HUES64 (cell line): Measurements from ENCODE around the gene ALOX5AP.

ENCODE experiments used
- H3K27ac ChIP-seq: 2 replicates; pipeline ENCODE4 v1.7.0; 2013; ENCODE audit warnings: low read depth, low read length, inconsistent platforms
- H3K27me3 ChIP-seq: 2 replicates; pipeline ENCODE4 v1.6.1; 2013; ENCODE audit warnings: mild to moderate bottlenecking, low read length; ENCODE audit not compliant: insufficient read depth
- H3K36me3 ChIP-seq: 2 replicates; pipeline ENCODE4 v1.6.1; 2013; ENCODE audit warnings: mild to moderate bottlenecking, low read length; ENCODE audit not compliant: insufficient read depth
- H3K4me1 ChIP-seq: 2 replicates; pipeline ENCODE4 v1.6.1; 2013; ENCODE audit warnings: mild to moderate bottlenecking, low read length, moderate library complexity; ENCODE audit not compliant: insufficient read depth
- H3K4me3 ChIP-seq: 2 replicates; pipeline ENCODE4 v1.5.1; 2013; ENCODE audit warnings: mild to moderate bottlenecking, low read length, moderate library complexity
- H3K9ac ChIP-seq: 2 replicates; pipeline ENCODE4 v1.6.1; 2013; ENCODE audit warnings: mild to moderate bottlenecking, low read depth, low read length
- H3K9me3 ChIP-seq: 2 replicates; pipeline ENCODE4 v1.6.1; 2013; ENCODE audit warnings: low read depth, low read length; ENCODE audit not compliant: insufficient read depth
- WGBS: fragments of 150-250, 120-280 bp; methylation state at CpG from one replicate; pipeline ENCODE4 v1.1.7; 2013; ENCODE audit warnings: missing lambda C conversion rate; 5-methylcytosine and 5-hydroxymethylcytosine counted together

The ALOX5AP gene

DNA sequence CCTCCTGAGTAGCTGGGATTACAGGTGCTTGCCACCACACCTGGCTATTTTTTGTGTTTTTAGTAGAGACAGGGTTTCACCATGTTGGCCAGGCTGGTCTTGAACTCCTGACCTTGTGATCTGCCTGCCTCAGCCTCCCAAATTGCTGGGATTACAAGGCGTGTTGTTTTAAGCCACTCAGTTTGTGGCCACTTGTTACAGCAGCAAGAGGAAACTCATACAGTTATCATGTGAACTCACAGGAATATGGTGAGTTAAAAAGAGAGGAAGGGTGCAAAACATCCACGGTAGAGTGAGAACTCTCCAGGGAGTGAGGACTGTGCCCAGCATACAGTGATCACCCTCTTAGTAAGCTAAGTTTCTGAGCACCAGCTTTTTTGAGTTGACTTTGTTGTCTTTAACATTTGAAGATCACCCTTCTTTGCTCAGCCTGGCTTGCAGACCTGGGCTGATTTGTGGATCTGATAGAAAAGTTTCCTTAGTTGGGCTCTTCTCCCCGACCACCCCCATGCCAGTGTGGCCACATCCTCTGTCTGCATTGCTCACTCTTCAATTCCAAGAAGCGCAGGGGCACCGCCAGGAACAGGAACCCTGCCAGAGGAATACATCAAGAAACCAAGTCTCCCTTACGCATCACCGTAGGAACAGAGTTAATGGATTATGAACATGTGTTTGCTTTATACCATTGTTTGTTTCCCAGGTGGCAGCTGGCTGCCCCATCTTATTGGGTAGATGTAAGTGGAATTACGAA lies 16.0 kb downstream of the ALOX5AP start:
- 94% methylated on average over 8 of the region's 8 CpGs for WGBS
- H3K36me3 ChIP-seq: no peaks in the 10 kb centered on the region

DNA sequence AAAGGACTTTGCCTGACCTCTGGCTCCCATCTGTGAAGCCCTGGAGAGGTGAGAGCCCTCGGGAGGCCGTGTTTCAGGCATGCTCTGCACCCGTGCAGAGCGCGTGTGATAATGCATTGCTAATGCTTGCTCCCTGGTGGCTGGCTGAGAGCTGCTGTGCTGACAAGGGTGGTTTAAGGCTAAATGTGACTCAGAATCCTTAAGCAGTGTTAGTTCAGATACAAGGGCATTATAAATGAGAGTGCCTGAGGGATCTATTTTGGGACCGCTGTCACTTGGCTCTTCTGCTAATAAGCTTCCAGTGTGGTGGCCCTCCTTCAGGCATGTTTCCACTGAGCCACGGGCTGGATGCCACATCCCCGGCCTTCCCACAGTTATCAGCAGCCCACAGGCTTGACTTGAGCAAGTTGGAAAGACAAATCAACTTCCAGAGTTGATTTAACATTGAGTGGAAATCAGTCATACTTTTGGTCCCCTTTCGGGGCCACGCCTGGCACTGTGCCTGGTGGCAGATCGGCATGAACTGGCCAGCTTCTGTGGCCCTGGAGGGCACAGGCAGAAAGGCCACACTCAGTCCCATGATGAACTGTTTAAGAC lies 17.0 kb downstream of the ALOX5AP start:
- Histone ChIP-seq H3K9me3 (no peaks in the 10 kb centered on the region), H3K4me1 (no peaks in the 10 kb centered on the region; the same call in 1 of the 2 replicates), H3K9ac (no peak overlapping the region), H3K36me3 (no peaks in the 10 kb centered on the region), H3K27ac (no peak overlapping the region), H3K27me3 (no peaks in the 10 kb centered on the region), H3K4me3 (no peak overlapping the region)
- 88% methylated on average over 11 of the region's 11 CpGs for whole genome bisulfite sequencing

More for the DNA sequence above, 16.0 kb downstream of the ALOX5AP start:
- Histone ChIP-seq H3K9me3 (no peaks in the 10 kb centered on the region), H3K4me3 (no peak overlapping the region), H3K27me3 (no peaks in the 10 kb centered on the region), H3K4me1 (no peaks in the 10 kb centered on the region; the same call in 1 of the 2 replicates), H3K27ac (no peak overlapping the region), H3K9ac (no peak overlapping the region)

DNA sequence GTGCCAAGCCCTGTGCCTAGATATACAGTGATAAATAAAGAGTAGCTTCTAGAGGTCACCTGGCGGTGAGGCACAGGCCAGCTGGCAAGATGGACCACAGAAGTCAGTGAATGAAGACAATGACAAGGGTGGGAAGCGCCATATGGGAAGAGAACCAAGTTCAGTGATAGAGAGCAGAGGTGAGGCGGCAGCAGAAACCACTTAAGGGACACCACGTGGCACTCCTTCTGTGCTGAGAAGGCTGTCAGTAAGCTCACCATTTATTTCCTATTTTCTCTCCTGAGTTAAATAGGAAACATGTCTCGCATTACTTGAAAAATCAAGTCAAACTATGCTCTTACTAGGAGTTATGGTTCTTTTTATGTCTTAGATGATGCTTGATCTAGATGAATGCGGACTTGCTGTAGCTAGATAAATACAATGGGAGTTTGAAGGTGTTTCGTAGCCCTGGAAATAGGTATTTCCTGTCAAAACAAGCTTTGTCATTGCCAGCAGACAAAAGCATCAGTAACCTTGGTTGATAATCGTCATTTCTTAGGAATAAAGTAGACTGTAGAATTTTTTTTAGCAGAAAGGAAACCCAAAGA lies 17.8 kb downstream of the ALOX5AP start:
- H3K27ac ChIP-seq: no peak overlapping the region
- 95% methylated on average over 8 of the region's 8 CpGs for WGBS

DNA sequence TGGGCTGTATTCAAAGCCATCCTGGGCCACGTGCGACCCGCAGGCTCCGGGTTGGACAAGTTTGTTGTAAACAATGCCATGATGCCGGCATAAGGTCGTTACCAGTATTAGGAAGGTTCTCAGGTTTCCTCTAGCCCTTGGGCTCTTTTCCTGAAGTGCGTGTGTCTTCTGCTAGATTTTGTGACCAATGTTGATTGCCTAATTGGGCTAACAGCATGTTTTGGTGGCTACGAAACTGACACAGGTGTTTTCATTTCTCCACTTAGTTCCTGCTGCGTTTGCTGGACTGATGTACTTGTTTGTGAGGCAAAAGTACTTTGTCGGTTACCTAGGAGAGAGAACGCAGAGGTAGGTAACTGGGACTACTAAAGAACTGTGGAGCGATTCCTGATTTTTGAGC lies 20.3 kb downstream of the ALOX5AP start:
- Histone ChIP-seq H3K9me3 (no peaks in the 10 kb centered on the region), H3K27me3 (no peaks in the 10 kb centered on the region), H3K9ac (no peak overlapping the region), H3K4me1 (no peaks in the 10 kb centered on the region; the same call in 1 of the 2 replicates), H3K36me3 (no peaks in the 10 kb centered on the region), H3K27ac (no peak overlapping the region), H3K4me3 (no peak overlapping the region)
- 90% methylated on average over 12 of the region's 12 CpGs for WGBS

More for the DNA sequence above, 17.8 kb downstream of the ALOX5AP start:
- no peaks in the 10 kb centered on the region for H3K36me3 ChIP-seq
- H3K27me3 ChIP-seq: no peaks in the 10 kb centered on the region
- H3K9ac ChIP-seq: no peak overlapping the region
- no peaks in the 10 kb centered on the region for H3K9me3 ChIP-seq
- no peaks in the 10 kb centered on the region; the same call in 1 of the 2 replicates for H3K4me1 ChIP-seq
- no peak overlapping the region for H3K4me3 ChIP-seq

DNA sequence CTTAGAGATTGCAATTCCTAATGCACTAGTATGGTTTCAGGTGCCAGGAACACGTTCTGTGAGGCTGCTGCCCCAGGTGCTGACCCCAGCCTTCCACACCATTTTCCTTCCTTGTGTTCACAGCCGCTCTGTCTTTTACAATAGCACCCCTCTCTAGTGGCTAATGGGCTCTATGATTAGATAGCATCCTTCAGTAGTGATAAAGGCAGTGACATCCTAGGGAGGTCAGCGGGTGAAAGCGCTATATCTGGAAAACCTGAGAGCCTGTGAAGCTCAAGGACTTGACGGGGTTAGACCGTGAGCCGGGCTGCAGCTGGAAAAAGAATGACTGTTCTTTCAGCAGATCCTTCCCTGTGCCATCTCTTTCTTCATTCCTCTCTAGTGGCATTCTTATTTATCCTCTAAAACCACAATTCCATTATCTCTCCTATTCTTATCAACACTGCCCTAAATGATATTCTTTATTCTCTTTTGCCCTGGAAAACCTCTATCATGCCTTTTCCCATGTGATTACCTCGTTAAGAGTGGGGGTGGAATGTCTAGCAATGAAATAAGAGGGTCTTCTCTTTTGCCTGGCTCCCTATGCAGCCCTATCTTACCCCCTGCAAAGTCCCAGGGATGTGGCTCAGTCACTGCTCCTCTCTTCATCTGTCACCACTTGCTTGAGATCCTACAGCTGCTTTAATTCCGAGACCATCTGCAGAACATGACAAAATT lies 21.8 kb downstream of the ALOX5AP start:
- no peak overlapping the region for H3K9ac ChIP-seq
- H3K4me3 ChIP-seq: no peak overlapping the region
- 77% methylated on average over 8 of the region's 9 CpGs for WGBS
- H3K27me3 ChIP-seq: no peaks in the 10 kb centered on the region
- H3K36me3 ChIP-seq: no peaks in the 10 kb centered on the region
- H3K4me1 ChIP-seq: no peaks in the 10 kb centered on the region; the same call in 1 of the 2 replicates
- no peak overlapping the region for H3K27ac ChIP-seq
- H3K9me3 ChIP-seq: no peaks in the 10 kb centered on the region

DNA sequence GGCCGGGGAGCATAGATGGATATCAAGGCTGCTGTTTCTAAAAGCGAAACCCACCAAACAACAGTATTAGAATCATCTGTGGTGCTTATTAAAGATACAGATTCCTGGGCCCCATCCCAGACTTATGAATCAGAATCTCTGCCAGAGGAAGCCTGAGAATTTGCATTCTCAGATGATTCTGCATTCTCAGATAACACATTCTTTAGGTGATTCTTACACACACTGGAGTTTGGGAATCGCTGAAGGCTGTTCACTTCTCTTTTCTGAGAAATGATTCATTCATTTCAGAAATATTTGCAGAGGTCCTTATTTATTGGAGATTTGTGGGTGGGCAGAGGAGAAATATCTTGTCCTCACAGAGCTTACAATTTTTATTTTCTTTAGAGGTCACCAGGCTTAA lies 24.4 kb downstream of the ALOX5AP start:
- no peak overlapping the region for H3K9ac ChIP-seq
- H3K4me3 ChIP-seq: no peak overlapping the region
- no peaks in the 10 kb centered on the region for H3K36me3 ChIP-seq
- H3K27me3 ChIP-seq: no peaks in the 10 kb centered on the region
- H3K27ac ChIP-seq: no peak overlapping the region
- no peaks in the 10 kb centered on the region for H3K9me3 ChIP-seq
- no peaks in the 10 kb centered on the region; the same call in 1 of the 2 replicates for H3K4me1 ChIP-seq
- WGBS: 92% methylated on average over 3 of the region's 3 CpGs

DNA sequence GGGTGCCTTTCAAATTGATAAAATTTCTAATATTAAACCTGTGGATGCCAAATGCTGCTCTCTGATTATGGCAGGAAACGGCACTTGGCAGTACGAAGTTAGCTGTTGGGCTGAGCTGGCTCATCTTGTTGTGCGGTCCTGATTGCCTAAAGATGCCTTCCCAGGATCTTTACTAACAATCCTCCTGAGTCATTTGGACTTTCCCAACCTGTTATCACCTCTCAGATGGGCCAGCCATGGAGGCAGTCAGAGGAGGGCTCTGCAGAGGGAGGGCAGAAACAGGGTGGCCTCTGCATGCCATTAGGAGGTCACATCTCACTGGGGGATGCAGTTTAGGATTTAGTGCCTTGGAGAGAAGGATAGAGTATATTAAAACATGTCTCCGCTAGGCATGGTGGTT lies 27.3 kb downstream of the ALOX5AP start:
- Histone ChIP-seq H3K27ac (no peak overlapping the region), H3K4me1 (no peaks in the 10 kb centered on the region), H3K4me3 (no peak overlapping the region), H3K27me3 (no peaks in the 10 kb centered on the region), H3K9me3 (no peaks in the 10 kb centered on the region), H3K36me3 (no peaks in the 10 kb centered on the region), H3K9ac (no peak overlapping the region)
- 91% methylated on average over 4 of the region's 4 CpGs for WGBS

DNA sequence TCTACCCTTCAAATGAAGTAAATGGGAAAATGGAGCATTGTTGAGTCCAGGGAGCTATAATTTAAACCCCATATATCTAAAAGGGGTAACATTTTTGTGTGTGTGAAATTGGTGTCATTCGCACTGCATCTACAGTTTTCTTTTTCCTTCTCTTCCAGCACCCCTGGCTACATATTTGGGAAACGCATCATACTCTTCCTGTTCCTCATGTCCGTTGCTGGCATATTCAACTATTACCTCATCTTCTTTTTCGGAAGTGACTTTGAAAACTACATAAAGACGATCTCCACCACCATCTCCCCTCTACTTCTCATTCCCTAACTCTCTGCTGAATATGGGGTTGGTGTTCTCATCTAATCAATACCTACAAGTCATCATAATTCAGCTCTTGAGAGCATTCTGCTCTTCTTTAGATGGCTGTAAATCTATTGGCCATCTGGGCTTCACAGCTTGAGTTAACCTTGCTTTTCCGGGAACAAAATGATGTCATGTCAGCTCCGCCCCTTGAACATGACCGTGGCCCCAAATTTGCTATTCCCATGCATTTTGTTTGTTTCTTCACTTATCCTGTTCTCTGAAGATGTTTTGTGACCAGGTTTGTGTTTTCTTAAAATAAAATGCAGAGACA lies 28.6 kb downstream of the ALOX5AP start:
- no peak overlapping the region for H3K4me3 ChIP-seq
- WGBS: 90% methylated on average over 8 of the region's 8 CpGs

DNA sequence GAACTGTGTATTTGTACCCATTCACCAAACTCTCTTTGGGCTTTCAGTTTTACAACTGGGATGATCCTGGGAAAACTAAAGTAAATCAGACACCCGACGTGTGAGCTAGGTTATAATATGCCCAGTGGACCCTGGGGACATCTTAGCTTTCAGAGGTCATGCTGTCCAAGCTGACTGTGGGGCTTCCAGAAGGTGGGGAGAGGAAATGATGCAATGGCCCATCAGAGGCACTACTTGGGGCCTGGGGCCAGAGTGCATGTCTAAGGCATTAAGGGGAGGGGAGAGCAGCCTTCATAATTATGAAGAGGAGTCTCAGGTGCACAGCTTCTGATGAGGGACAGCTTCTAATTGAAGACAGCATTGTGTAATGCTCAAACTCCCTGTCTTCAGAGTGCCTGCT lies 30.9 kb downstream of the ALOX5AP start:
- H3K27me3 ChIP-seq: no peaks in the 10 kb centered on the region
- no peaks in the 10 kb centered on the region for H3K36me3 ChIP-seq
- no peak overlapping the region for H3K9ac ChIP-seq
- 97% methylated on average over 2 of the region's 2 CpGs for WGBS
- no peak overlapping the region for H3K4me3 ChIP-seq
- no peaks in the 10 kb centered on the region for H3K9me3 ChIP-seq
- H3K27ac ChIP-seq: no peak overlapping the region
- H3K4me1 ChIP-seq: no peaks in the 10 kb centered on the region

More for the DNA sequence above, 28.6 kb downstream of the ALOX5AP start:
- Histone ChIP-seq H3K27me3 (no peaks in the 10 kb centered on the region), H3K9ac (no peak overlapping the region), H3K4me1 (no peaks in the 10 kb centered on the region), H3K27ac (no peak overlapping the region), H3K9me3 (no peaks in the 10 kb centered on the region), H3K36me3 (no peaks in the 10 kb centered on the region)

DNA sequence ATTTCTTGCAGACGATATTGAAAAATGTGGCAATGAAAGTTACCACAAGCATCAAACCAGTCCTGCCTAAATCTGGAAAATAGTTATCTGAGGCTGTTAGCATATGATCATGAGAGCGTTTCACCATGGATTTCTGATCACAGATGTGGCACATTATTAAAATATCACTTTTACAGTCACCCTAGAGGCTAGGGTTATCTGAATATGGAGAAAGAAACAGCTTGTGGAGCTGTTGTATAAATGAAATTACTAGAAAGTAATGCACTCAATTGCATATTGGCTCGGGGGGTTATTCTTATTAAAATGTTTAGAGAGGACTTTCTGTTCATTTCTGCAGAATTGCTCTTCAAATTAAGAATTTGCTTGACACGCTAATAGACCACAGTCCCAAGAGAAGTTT lies 35.6 kb downstream of the ALOX5AP start:
- H3K27ac ChIP-seq: no peak overlapping the region
- no peaks in the 10 kb centered on the region for H3K9me3 ChIP-seq
- H3K4me1 ChIP-seq: no peaks in the 10 kb centered on the region
- 93% methylated on average over 4 of the region's 4 CpGs for WGBS
- H3K4me3 ChIP-seq: no peak overlapping the region
- no peak overlapping the region for H3K9ac ChIP-seq
- no peaks in the 10 kb centered on the region for H3K36me3 ChIP-seq
- no peaks in the 10 kb centered on the region for H3K27me3 ChIP-seq
